MM.1S (cell line): ENCODE measurements around the gene TLCD3A.

Experiments
- DNase-seq: peaks from one replicate; pipeline ENCODE4 v3.0.0-alpha.2; 2015
- H2AFZ ChIP-seq: fragments of 300-600 bp; sonication (generic); 2 replicates; pipeline ENCODE4 v1.6.0; 2016; ENCODE audit warnings: antibody characterized with exemption, low read length
- H3F3A ChIP-seq: fragments of 300-600 bp; sonication (generic); 2 replicates; pipeline ENCODE4 v1.6.1; 2016; ENCODE audit warnings: mild to moderate bottlenecking, antibody characterized with exemption, low read length, moderate library complexity, mixed read lengths; ENCODE audit not compliant: insufficient read depth
- H3K27ac ChIP-seq: fragments of 300-600 bp; sonication (generic); 2 replicates; pipeline ENCODE4 v1.5.1; 2016; ENCODE audit warnings: mild to moderate bottlenecking, low read length
- H3K27me3 ChIP-seq: fragments of 300-600 bp; sonication (generic); replicated peaks from 2 replicates; pipeline ENCODE4 v1.6.0; 2016; ENCODE audit warnings: low read length; ENCODE audit not compliant: insufficient read depth
- H3K36me3 ChIP-seq: fragments of 300-600 bp; sonication (generic); replicated peaks from 2 replicates; pipeline ENCODE4 v1.6.1; 2016; ENCODE audit warnings: mild to moderate bottlenecking, low read length, mixed read lengths; ENCODE audit not compliant: insufficient read depth
- H3K4me1 ChIP-seq: fragments of 300-600 bp; sonication (generic); 2 replicates; pipeline ENCODE4 v1.6.1; 2016; ENCODE audit warnings: low read length, mixed read lengths
- H3K4me2 ChIP-seq: fragments of 300-600 bp; sonication (generic); 2 replicates; pipeline ENCODE4 v1.6.0; 2016; ENCODE audit warnings: low read depth, low read length
- H3K4me3 ChIP-seq: fragments of 300-600 bp; sonication (generic); 2 replicates; pipeline ENCODE4 v1.5.1; 2016; ENCODE audit warnings: low read length, mixed read lengths
- H3K79me2 ChIP-seq: fragments of 300-600 bp; sonication (generic); 2 replicates; pipeline ENCODE4 v1.6.1; 2016; ENCODE audit warnings: mixed run types, low read length, mixed read lengths
- H3K9ac ChIP-seq: fragments of 300-600 bp; sonication (generic); 2 replicates; pipeline ENCODE4 v1.6.1; 2016; ENCODE audit warnings: low read length, mixed read lengths
- H3K9me2 ChIP-seq: fragments of 300-600 bp; sonication (generic); replicated peaks from 2 replicates; pipeline ENCODE4 v1.6.1; 2016; ENCODE audit warnings: mild to moderate bottlenecking, low read length, mixed read lengths; ENCODE audit not compliant: insufficient read depth
- H3K9me3 ChIP-seq: fragments of 300-600 bp; sonication (generic); replicated peaks from 2 replicates; pipeline ENCODE4 v1.6.1; 2016; ENCODE audit warnings: mild to moderate bottlenecking, low read length, mixed read lengths; ENCODE audit not compliant: insufficient read depth
- H4K20me1 ChIP-seq: fragments of 300-600 bp; sonication (generic); 2 replicates; pipeline ENCODE4 v1.6.1; 2016; ENCODE audit warnings: mild to moderate bottlenecking, low read length, moderate library complexity, mixed read lengths; ENCODE audit not compliant: insufficient read depth
- EZH2 ChIP-seq: fragments of 300-600 bp; sonication (generic); optimal IDR thresholded peaks from 2 replicates; pipeline ENCODE3; 2017; ENCODE audit warnings: low read depth, mild to moderate bottlenecking, antibody characterized with exemption, low read length, mixed read lengths
- EZH2phosphoT487 ChIP-seq: fragments of 300-600 bp; sonication (generic); IDR thresholded peaks from 2 replicates; pipeline ENCODE4 v1.6.1; 2018; ENCODE audit warnings: antibody characterized with exemption, low read length
- TF ChIP-seq, protein P1 (sequence below): fragments of 300-600 bp; sonication (generic); IDR thresholded peaks from 2 replicates; pipeline ENCODE4 v1.5.1; 2016; ENCODE audit warnings: antibody characterized with exemption, low read length, mixed read lengths

TLCD3A gene

DNA sequence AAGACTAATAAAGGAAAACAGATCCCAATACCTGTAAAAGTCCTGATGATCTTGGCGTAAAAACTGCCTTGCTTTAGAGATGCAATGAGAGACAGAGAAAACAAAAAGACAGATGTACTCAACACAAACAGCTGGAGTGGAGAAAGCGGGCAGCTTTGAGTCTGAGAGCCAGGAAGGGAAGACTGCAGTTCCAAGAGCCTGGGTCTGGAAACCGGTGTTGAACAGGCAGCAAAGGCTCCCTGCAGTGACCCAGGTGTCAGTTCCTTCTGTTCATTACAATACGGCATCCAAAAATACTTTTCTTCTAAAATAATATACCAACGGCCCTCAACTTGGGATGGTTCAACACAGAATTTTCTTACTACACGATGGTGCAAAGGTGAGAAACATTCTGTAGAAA is 47.4 kb upstream of the TLCD3A start:
- Histone ChIP-seq H3K4me3 (no peak overlapping the region), H3K9me2 (no peaks in the 10 kb centered on the region), H3K27me3 (no peaks in the 10 kb centered on the region), H3K9me3 (no peaks in the 10 kb centered on the region), H3K36me3 (no peaks in the 10 kb centered on the region), H3K4me2 (no peak overlapping the region), H2AFZ (no peak overlapping the region), H3K4me1 (peaks cover 17% of the 10 kb centered on the region), H3F3A (peaks cover 4% of the 10 kb centered on the region; the same call in 1 of the 2 replicates), H3K79me2 (peaks cover 9% of the 10 kb centered on the region), H3K27ac (no peak overlapping the region), H3K9ac (no peak overlapping the region), H4K20me1 (peaks cover 12% of the 10 kb centered on the region)
- TF ChIP-seq EZH2phosphoT487 (no peak), EZH2 (no peak)
- TF ChIP-seq, protein P1, sequence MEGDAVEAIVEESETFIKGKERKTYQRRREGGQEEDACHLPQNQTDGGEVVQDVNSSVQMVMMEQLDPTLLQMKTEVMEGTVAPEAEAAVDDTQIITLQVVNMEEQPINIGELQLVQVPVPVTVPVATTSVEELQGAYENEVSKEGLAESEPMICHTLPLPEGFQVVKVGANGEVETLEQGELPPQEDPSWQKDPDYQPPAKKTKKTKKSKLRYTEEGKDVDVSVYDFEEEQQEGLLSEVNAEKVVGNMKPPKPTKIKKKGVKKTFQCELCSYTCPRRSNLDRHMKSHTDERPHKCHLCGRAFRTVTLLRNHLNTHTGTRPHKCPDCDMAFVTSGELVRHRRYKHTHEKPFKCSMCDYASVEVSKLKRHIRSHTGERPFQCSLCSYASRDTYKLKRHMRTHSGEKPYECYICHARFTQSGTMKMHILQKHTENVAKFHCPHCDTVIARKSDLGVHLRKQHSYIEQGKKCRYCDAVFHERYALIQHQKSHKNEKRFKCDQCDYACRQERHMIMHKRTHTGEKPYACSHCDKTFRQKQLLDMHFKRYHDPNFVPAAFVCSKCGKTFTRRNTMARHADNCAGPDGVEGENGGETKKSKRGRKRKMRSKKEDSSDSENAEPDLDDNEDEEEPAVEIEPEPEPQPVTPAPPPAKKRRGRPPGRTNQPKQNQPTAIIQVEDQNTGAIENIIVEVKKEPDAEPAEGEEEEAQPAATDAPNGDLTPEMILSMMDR = no peak
- no peak for DNase-seq

DNA sequence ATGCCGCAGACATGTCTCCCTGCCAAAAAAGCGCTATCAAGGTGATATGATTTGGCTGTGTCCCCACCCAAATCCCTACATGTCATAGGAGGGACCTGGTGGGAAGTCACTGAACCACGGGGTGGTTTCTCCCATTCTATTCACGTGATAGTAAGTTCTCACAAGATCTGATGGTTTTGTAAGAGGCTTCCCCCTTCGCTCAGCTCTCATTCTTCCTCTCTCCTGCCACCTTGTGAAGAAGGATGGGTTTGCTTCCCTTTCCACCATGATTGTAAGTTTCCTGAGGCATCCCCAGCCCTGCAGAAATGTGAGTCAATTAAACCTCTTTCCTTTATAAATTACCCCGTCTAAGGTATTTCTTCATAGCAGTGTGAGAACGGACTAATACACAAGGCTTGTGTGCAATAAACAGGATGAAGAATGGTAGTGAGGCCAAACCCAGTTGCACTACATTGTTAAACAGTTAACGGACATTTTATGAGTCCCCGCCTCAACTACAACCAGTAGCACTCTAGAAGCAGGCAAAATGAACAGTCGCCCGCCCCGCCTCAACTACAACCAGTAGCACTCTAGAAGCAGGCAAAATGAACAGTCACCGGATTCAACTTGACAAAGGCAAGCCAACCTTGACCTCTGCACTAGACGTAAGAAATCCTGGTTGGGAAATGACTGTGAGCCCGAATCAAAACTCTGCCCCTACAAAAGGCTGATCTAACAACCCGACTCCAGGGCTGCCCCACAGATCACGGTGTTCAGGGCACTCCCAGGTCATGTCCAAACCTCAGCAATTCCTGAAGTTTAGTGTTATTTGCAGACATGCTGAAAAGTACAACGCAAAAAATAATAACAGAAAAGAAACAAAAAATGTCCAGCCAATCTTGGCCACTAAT is 44.1 kb upstream of the TLCD3A start:
- Histone ChIP-seq H3K4me3 (no peak overlapping the region), H3F3A (no peaks in the 10 kb centered on the region), H3K4me2 (no peak overlapping the region), H3K4me1 (no peaks in the 10 kb centered on the region), H3K9ac (no peak overlapping the region), H4K20me1 (no peaks in the 10 kb centered on the region; the same call in 1 of the 2 replicates), H3K79me2 (0 out of 2 replicates have a peak, but pooled peaks cover 2% of the 10 kb centered on the region), H3K9me3 (no peaks in the 10 kb centered on the region), H3K9me2 (no peaks in the 10 kb centered on the region), H3K36me3 (no peaks in the 10 kb centered on the region), H3K27me3 (no peaks in the 10 kb centered on the region), H2AFZ (no peak overlapping the region), H3K27ac (no peak overlapping the region)
- DNase-seq = no peak
- no peak for TF ChIP-seq EZH2
- no peak for TF ChIP-seq EZH2phosphoT487
- TF ChIP-seq, protein P1 = no peak

DNA sequence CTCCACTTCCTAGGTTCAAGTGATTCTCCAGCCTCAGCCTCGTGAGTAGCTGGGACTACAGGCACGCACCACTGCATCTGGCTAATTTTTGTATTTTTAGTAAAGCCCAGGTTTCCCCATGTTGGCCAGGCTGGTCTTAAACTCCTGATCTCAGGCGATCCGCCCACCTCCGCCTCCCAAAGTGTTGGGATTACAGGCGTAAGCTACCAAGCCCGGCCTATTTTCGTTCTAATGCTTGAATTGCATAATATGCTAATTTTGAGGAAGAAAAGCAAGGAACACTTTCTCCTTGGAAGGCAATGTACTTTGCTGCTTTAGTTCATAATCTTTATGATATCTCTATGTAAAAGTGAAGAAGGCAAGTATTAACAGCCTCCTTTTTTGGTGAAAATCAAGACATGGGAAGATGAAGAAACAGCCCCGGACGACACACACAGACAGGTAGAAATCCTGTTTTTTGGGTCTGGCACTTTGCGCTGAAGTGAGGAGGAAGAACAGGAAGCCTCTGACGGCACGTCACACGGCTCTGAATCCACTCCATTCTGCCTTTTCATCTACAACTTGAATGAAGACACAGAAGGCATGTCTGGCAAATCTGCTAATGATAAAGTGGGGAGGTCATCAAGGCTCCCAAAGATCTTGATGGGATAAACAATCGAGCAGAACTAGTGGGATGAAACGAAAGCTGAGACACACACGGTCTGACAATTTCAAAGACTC is 42.7 kb upstream of the TLCD3A start:
- Histone ChIP-seq H3K4me3 (no peak overlapping the region), H3K4me1 (no peaks in the 10 kb centered on the region), H3K4me2 (no peak overlapping the region), H3K9ac (no peak overlapping the region), H3K9me3 (no peaks in the 10 kb centered on the region), H3K36me3 (no peaks in the 10 kb centered on the region), H3K27ac (no peak overlapping the region), H3K79me2 (no peaks in the 10 kb centered on the region), H3F3A (no peaks in the 10 kb centered on the region), H4K20me1 (no peaks in the 10 kb centered on the region), H3K27me3 (no peaks in the 10 kb centered on the region), H3K9me2 (no peaks in the 10 kb centered on the region), H2AFZ (no peak overlapping the region)
- TF ChIP-seq EZH2 (no peak), EZH2phosphoT487 (no peak)
- TF ChIP-seq, protein P1 = no peak
- DNase-seq = no peak
